Breast epithelium (tissue), 4 donors: ENCODE measurements around the gene KIF26B. TPM values are rescaled to one million over a fixed set of nuclear protein-coding genes. Genes with fewer than 3 reads are reported as not detected.

Experiments used
- DNase-seq, 2 donors: peaks; one replicate each; pipeline ENCODE4 v3.0.0-alpha.2; 2019; ENCODE audit warnings: low spot score in 2 of 2
- H3K27ac ChIP-seq, 2 donors: fragments of 200-600 bp; sonication (generic) in 1 of 2; one replicate each; pipeline ENCODE4 v1.5.1; 2016 to 2019; ENCODE audit warnings: mild to moderate bottlenecking in 1 of 2
- H3K27me3 ChIP-seq, 2 donors: fragments of 200-600 bp; sonication (generic) in 1 of 2; one replicate each; pipeline versions ENCODE4 v1.5.1 to v1.6.0; 2017 to 2019; ENCODE audit warnings: control low read depth in 1 of 2, mild to moderate bottlenecking in 1 of 2
- H3K36me3 ChIP-seq: fragments of 200-600 bp; one replicate; pipeline ENCODE4 v1.5.1; 2019
- H3K4me1 ChIP-seq, 2 donors: fragments of 200-600 bp; sonication (generic); one replicate each; pipeline ENCODE4 v1.5.1; 2016 to 2019; ENCODE audit warnings: control low read depth in 1 of 2
- H3K4me3 ChIP-seq, 3 donors: fragments of 200-600 bp; sonication (generic); 1 replicate in 2 of 3; 2 replicates in 1 of 3; pipeline ENCODE4 v1.5.1; 2016 to 2019; ENCODE audit warnings: mild to moderate bottlenecking in 3 of 3, moderate library complexity in 2 of 3
- H3K9me3 ChIP-seq, 2 donors: fragments of 200-600 bp; sonication (generic) in 1 of 2; one replicate each; pipeline ENCODE4 v1.5.1; 2016 to 2019; ENCODE audit warnings: control low read depth in 1 of 2
- POLR2A ChIP-seq: fragments of 450-650 bp; IDR thresholded peaks from one replicate; pipeline ENCODE4 v1.6.1; 2016; ENCODE audit warnings: antibody characterized with exemption, mild to moderate bottlenecking, moderate library complexity
- POLR2AphosphoS5 ChIP-seq, 3 donors: sonication (generic); formaldehyde crosslinking; IDR thresholded peaks; one replicate each; pipeline ENCODE4 v1.6.1; 2017; ENCODE audit warnings: antibody characterized with exemption in 3 of 3
- intact Hi-C: fragments of 100-400 bp; cut with DNase I; formaldehyde crosslinking; loops from one replicate; pipeline ENCODE4 v1.15.1; 2023; ENCODE audit warnings: low total_unique reads
- total RNA-seq, 3 donors: library from RNA; depleted of rRNA; stranded (reverse); fragments of >200 nt; gene quantifications; one replicate each; pipeline ENCODE4 v1.1.0, GENCODE V29; 2016
- TF ChIP-seq, protein P1 (sequence below), 3 donors: fragments of 450-650 bp; IDR thresholded peaks; one replicate each; pipeline ENCODE4 v1.5.1; 2016 to 2017; ENCODE audit warnings: antibody characterized with exemption in 3 of 3, mild to moderate bottlenecking in 3 of 3, moderate library complexity in 3 of 3

Gene KIF26B
- total RNA-seq, 3 donors from 2014 or later: 0.32 to 1.0 (median 0.33) TPM

DNA sequence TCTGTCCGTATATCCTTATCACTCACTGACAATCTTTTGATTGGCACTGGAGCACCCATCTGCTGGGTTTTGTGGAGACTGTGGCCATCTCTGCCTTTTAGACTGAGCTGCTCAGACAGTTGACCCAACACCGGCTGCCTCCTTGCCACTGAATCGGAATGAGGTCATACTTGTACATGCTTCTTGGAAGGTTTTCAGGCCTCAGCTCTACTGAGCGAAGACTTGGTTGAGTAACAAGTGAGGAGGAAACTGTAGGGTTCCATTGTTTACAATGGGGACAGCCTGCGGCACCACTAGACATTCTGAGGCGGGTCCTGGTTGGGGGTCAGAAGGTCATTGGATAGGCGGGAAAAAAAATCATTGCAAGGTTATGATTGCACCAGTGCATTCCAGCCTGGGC is 320.3 kb downstream of the KIF26B start:
- H3K27me3 ChIP-seq: no peaks in the 10 kb centered on the region
- TF ChIP-seq POLR2A: no peak
- TF ChIP-seq POLR2AphosphoS5 (IDR thresholded peaks at IDR 0.05): no peak
- TF ChIP-seq, protein P1, sequence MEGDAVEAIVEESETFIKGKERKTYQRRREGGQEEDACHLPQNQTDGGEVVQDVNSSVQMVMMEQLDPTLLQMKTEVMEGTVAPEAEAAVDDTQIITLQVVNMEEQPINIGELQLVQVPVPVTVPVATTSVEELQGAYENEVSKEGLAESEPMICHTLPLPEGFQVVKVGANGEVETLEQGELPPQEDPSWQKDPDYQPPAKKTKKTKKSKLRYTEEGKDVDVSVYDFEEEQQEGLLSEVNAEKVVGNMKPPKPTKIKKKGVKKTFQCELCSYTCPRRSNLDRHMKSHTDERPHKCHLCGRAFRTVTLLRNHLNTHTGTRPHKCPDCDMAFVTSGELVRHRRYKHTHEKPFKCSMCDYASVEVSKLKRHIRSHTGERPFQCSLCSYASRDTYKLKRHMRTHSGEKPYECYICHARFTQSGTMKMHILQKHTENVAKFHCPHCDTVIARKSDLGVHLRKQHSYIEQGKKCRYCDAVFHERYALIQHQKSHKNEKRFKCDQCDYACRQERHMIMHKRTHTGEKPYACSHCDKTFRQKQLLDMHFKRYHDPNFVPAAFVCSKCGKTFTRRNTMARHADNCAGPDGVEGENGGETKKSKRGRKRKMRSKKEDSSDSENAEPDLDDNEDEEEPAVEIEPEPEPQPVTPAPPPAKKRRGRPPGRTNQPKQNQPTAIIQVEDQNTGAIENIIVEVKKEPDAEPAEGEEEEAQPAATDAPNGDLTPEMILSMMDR (IDR thresholded peaks at IDR 0.05): no peak
- H3K4me3 ChIP-seq: no peak overlapping the region
- no peaks in the 10 kb centered on the region for H3K9me3 ChIP-seq
- H3K36me3 ChIP-seq: no peaks in the 10 kb centered on the region
- H3K27ac ChIP-seq: no peak overlapping the region
- no peak for DNase-seq
- intact Hi-C loops: no loop called here
- H3K4me1 ChIP-seq: no peaks in the 10 kb centered on the region

DNA sequence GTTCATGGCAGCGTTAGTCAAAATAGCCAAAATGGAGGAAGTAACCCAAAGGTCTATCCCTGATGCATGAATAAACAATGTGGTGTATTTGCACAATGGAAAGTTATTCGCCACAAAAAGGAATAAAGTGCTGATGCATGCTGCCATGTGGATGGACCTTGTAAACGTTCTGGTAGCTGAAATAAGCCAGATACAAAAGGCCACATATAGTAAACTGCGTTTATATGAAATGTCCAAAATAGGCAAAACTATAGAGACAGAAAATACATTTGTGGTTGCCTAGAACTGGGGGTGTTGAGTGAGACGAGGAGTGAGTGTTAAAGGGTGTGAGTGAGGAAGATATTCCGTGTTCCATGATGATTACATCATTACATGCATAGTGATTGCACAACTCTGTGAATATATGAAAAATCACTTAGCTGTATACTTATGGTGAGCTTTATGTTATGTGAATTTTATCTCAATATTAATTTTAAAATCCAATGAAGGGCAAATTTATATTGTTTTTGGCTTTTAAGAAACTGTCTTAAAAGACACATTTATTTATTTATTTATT is 321.3 kb downstream of the KIF26B start:
- Histone ChIP-seq H3K4me3 (no peak overlapping the region), H3K36me3 (no peaks in the 10 kb centered on the region), H3K27ac (no peak overlapping the region), H3K4me1 (no peaks in the 10 kb centered on the region), H3K9me3 (no peaks in the 10 kb centered on the region), H3K27me3 (no peaks in the 10 kb centered on the region)
- no peak for DNase-seq
- intact Hi-C loops: no loop called here
- TF ChIP-seq, protein P1 (IDR thresholded peaks at IDR 0.05): no peak
- TF ChIP-seq POLR2AphosphoS5 (IDR thresholded peaks at IDR 0.05) (no peak), POLR2A (no peak)

DNA sequence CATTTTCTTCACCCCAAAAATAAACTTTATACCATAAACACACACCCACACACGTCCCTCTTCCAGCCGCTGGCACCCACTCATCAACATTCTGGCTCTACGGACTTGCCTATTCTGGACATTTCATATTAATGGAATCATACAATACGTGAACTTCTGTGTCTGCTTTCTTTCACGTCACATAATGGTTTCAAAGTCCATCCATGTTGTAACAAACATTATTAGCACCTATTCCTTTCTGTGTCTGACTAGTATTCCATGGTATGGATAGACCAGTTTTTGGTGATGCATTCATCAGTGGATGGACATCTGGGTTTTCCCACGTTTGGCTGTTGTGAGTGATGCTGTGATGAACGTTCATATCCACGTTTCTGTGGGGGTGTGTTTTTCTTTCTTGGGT is 323.2 kb downstream of the KIF26B start:
- Histone ChIP-seq H3K9me3 (no peaks in the 10 kb centered on the region), H3K36me3 (no peaks in the 10 kb centered on the region), H3K27ac (no peak overlapping the region), H3K27me3 (no peaks in the 10 kb centered on the region), H3K4me1 (no peaks in the 10 kb centered on the region), H3K4me3 (no peak overlapping the region)
- no peak for DNase-seq
- intact Hi-C loops: no loop called here
- TF ChIP-seq, protein P1 (IDR thresholded peaks at IDR 0.05): no peak
- TF ChIP-seq POLR2A (no peak), POLR2AphosphoS5 (IDR thresholded peaks at IDR 0.05) (no peak)

DNA sequence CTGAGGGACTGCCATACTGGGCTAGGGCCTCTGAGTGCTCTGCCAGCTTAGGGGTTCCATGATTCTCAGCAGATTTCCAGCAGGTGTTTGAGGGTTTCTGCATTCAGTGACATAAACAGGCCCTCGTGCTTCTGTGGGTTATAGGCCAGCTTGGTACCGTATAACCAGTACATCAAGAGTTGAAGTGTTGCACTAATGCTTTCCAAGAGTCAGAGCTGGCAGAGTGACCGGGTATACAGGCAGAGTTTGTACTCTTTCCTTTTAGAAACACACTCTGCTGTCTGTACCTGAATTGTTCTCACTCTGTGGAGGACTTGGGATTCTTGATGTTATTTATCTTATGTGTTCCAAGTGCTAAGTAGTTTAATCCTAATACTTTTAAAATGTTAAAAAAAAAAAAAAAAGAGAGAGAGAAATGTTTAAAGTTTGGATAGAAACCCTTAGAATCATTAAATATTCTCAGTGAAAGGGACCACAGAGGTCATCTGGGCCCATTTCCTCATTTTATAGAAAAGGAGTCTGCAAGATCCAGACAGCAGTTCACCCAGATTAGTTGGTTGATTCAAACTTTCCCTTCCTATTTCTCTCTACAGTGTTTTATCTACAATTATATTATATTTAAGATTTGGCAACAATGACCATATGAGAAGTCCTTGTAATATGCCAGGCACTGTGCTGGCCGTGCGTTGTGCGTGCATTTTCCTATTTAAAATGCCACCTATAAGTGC is 325.8 kb downstream of the KIF26B start:
- intact Hi-C loops: no loop called here
- H3K27ac ChIP-seq: no peak overlapping the region

DNA sequence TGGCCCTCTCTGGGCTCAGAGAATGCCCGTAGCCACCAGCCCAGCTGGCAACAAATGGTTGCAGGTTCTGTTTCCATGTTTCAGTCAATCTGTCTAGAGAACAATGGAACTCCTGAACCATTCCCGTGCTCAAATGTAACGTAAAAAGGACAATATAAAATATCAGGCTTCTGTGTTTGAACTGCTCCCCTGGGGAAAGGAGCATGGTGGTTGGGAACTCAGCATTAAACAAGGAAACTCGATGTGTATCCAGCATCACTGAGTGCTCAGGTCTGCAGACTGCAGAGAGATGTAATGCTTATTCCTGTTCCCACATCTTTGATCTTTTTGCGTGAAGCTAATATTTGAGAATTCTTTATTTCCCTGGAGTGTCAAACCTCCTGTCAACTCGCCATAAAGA is 326.5 kb downstream of the KIF26B start:
- Histone ChIP-seq H3K4me1 (no peaks in the 10 kb centered on the region), H3K9me3 (no peaks in the 10 kb centered on the region), H3K36me3 (no peaks in the 10 kb centered on the region), H3K27ac (no peak overlapping the region), H3K4me3 (no peak overlapping the region), H3K27me3 (no peaks in the 10 kb centered on the region)
- no peak for DNase-seq
- intact Hi-C loops: no loop called here
- TF ChIP-seq POLR2AphosphoS5 (IDR thresholded peaks at IDR 0.05) (no peak), POLR2A (no peak)

More for the DNA sequence above, 325.8 kb downstream of the KIF26B start:
- no peaks in the 10 kb centered on the region for H3K9me3 ChIP-seq
- no peak for DNase-seq
- no peaks in the 10 kb centered on the region for H3K27me3 ChIP-seq
- no peak overlapping the region for H3K4me3 ChIP-seq
- TF ChIP-seq, protein P1 (IDR thresholded peaks at IDR 0.05): no peak
- TF ChIP-seq POLR2A (no peak), POLR2AphosphoS5 (IDR thresholded peaks at IDR 0.05) (no peak)
- H3K4me1 ChIP-seq: no peaks in the 10 kb centered on the region
- no peaks in the 10 kb centered on the region for H3K36me3 ChIP-seq
